ENCODE measurements around the gene OR8J1. TPM values are rescaled to one million over a fixed set of nuclear protein-coding genes. Genes with fewer than 3 reads are reported as not detected.
"Not testable (repeated sequence)": the region's sequence is repeated elsewhere in the genome, so short reads cannot be mapped to it uniquely, and the experiment has no call there.

The OR8J1 gene
- total RNA-seq (2014; rRNA removed; shearing (Covaris generic)) = not detected in 2 replicates
- not detected in 2 replicates for polyA plus RNA-seq (2015; cell fraction: cytosol; rRNA removed)
- not detected in 2 replicates for polyA plus RNA-seq (2015; cell fraction: nucleus; rRNA removed)

DNA sequence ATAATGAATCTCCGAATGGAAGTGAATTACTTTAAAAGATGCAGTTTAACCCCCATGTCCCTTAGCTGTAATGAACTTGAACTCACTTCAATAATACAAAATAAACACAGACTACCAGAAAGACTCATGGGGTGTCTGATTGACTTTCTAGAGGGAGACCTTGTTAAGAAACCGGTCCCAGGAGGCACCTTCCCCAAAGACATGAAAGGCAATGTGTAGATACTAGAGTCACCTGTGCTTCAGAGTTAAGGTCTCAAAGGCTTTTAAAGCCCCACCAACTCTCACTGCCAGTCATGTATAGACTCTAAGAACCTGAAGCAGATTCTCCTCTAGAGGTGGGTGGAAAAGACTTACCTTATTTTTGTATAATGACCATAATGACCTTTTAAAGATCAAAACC is at the start of gene OR8J1:
TSS of gene OR8J1 (plus strand) at position 301 of the 400 bp plus-strand sequence. CDS start 5,956 bp downstream, outside the sequence.
- DNase-seq (ENCODE audit: low read depth) = no peak

- DNase-seq (ENCODE audit: low read depth) = no peak
Measured at GRCh38 chr11:56307836-56308235, 46.3 kb upstream of the OR8J1 start.

GRCh38 chr11:56314844-56315243 is 39.2 kb upstream of the OR8J1 start, which contains the start of gene OR8K3:
TSS of gene OR8K3 (plus strand) at chr11:56315144. CDS start at chr11:56318307, 3,163 bp downstream.
- DNase-seq (ENCODE audit: low read depth) = no peak

- DNase-seq (ENCODE audit: low read depth) = peak; percentile 27
Measured at GRCh38 chr11:56331861-56332491, 22.1 kb upstream of the OR8J1 start.

GRCh38 chr11:56333156-56333555 is 20.9 kb upstream of the OR8J1 start:
- DNase-seq (ENCODE audit: low read depth) = no peak

GRCh38 chr11:56340289-56340688 is 13.8 kb upstream of the OR8J1 start:
- no peak for DNase-seq (ENCODE audit: low read depth)

GRCh38 chr11:56345739-56346138 is 8.4 kb upstream of the OR8J1 start, which contains the start of gene OR8K1:
TSS of gene OR8K1 (plus strand) at chr11:56346039. CDS start at chr11:56346039, 0 bp downstream.
- no peak for DNase-seq (ENCODE audit: low read depth)

DNA sequence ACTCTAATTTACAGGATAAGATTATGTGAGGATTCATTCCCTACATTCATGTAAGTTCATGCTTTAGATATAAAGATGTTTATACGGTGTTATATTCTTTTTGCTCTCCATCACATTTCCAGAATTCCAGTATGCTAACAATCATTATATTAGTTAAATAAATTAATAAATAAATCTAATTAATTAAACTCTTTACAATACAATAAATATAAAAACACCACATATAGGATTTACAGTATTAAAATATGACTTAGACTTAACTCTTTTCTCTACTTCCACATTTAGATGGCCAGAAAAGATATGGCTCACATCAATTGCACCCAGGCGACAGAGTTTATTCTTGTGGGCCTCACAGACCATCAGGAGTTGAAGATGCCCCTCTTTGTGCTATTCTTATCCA is 21.2 kb downstream of the OR8J1 start, which contains the start of gene OR8U1:
TSS of gene OR8U1 (plus strand) at position 301 of the 400 bp plus-strand sequence. CDS start at position 301, 0 bp downstream.
- DNase-seq (ENCODE audit: low read depth) = no peak

- DNase-seq (ENCODE audit: low read depth) = no peak
Measured at GRCh38 chr11:56380120-56380519, 26.0 kb downstream of the OR8J1 start.

DNA sequence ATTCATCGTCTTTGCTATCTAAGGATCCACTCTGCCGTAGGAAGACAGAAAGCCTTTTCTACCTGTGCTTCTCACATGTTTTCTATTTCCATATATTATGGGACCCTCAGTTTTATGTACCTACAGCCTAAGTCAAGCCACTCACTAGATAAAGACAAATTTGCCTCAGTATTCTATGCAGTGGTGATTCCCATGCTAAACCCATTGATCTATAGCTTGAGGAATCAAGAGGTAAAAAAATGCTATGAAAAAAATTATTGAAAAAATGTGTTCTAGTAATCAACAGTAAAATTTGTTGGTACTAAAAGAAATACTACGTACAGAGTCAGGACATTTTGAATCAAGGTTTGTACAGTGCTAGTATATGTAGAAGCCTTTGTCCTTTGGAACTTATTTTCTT is 40.3 kb downstream of the OR8J1 start:
- no peak for DNase-seq (ENCODE audit: low read depth)

DNA sequence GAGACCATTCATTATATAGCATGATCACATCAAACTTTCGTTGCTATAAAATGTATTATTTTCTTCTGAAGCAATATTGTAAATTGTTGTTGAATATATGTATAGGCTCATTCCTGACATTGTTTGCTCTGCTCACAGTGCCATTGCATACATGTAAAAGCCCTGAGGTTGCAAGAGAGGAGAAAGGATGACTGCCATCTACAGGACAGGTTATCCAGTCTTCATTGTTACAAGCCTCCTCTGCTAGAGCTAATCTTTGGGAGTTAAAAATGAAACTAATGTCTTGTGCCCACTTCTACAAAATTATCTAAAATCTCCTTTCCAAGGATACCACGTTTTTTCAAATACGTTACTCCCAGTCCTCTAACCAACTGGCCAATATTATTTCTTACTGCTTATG is 42.0 kb downstream of the OR8J1 start:
- DNase-seq (ENCODE audit: low read depth) = no peak

GRCh38 chr11:56401858-56402461 is 47.9 kb downstream of the OR8J1 start:
- DNase-seq (ENCODE audit: low read depth) = not testable (repeated sequence)

DNA sequence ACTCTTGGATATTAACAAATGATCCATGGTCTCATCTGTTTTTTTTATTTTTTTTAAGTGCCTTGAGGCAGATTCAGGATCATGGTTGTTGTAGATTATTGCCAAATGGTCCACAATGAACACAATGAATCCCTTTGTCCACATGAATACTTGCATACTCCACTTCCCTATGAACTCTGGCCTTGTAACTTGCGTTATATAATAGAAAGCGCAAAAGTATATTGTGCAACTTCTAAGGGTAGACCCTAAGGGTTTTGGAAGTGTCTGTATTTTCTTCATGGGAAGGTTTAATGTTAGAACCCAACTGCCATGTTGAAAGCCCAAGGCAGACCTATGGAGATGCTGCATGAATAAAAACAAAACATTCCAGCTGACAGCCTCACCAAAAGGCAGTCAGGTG is 50.3 kb downstream of the OR8J1 start:
- DNase-seq (ENCODE audit: low read depth) = no peak

DNA sequence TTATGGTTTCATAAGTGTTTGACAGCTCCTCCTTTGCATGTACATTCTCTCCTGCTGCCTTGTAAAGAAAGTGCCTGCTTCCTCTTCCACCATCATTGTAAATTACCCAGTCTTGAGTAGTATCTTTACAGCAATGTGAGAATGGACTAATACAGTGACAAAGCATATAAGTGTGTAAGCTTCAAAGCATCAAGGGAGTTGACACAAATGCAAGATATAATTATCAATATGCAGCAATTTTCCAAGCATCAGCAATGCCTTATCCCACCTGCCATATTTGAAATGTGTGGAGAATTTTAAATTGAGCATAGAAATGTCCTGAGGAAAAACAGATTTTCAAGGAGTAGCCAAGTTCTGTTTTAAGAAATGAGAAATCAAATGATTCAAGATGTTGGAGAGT is 56.7 kb downstream of the OR8J1 start:
- DNase-seq (ENCODE audit: low read depth) = no peak

Other genes with a start within 250 kb of the OR8J1 start
- not detected in 2 replicates for gene OR8H3, start 231.9 kb upstream of the OR8J1 start, total RNA-seq (2014; rRNA removed; shearing (Covaris generic))
- gene OR8J3, start 214.1 kb upstream of the OR8J1 start, total RNA-seq (2014; rRNA removed; shearing (Covaris generic)) = not detected in 2 replicates
- not detected in 2 replicates for gene OR8K5, start 194.0 kb upstream of the OR8J1 start, total RNA-seq (2014; rRNA removed; shearing (Covaris generic))
- gene OR5J2, start 177.7 kb upstream of the OR8J1 start, total RNA-seq (2014; rRNA removed; shearing (Covaris generic)) = not detected in 2 replicates
- gene OR5T2, start 120.0 kb upstream of the OR8J1 start, total RNA-seq (2014; rRNA removed; shearing (Covaris generic)) = not detected in 2 replicates
- not detected in 2 replicates for gene OR5T3, start 102.0 kb upstream of the OR8J1 start, total RNA-seq (2014; rRNA removed; shearing (Covaris generic))
- gene OR5T1, start 80.1 kb upstream of the OR8J1 start, total RNA-seq (2014; rRNA removed; shearing (Covaris generic)) = not detected in 2 replicates
- not detected in 2 replicates for gene OR8H1, start 62.0 kb upstream of the OR8J1 start, total RNA-seq (2014; rRNA removed; shearing (Covaris generic))
- not detected in 2 replicates for gene OR8K3, start 39.1 kb upstream of the OR8J1 start, total RNA-seq (2014; rRNA removed; shearing (Covaris generic))
- not detected in 2 replicates for gene OR8K1, start 8.3 kb upstream of the OR8J1 start, total RNA-seq (2014; rRNA removed; shearing (Covaris generic))
- not detected in 2 replicates for gene OR8U1, start 21.3 kb downstream of the OR8J1 start, total RNA-seq (2014; rRNA removed; shearing (Covaris generic))
- gene OR5AL1, start 58.4 kb downstream of the OR8J1 start, total RNA-seq (2014; rRNA removed; shearing (Covaris generic)) = not detected in 2 replicates
- gene OR5M3, start 119.1 kb downstream of the OR8J1 start, total RNA-seq (2014; rRNA removed; shearing (Covaris generic)) = not detected in 2 replicates
- gene OR5M8, start 137.1 kb downstream of the OR8J1 start, total RNA-seq (2014; rRNA removed; shearing (Covaris generic)) = not detected in 2 replicates
- gene OR5M11, start 189.0 kb downstream of the OR8J1 start, total RNA-seq (2014; rRNA removed; shearing (Covaris generic)) = not detected in 2 replicates
- gene OR5M10, start 223.4 kb downstream of the OR8J1 start, total RNA-seq (2014; rRNA removed; shearing (Covaris generic)) = not detected in 2 replicates

All from HT1080 (cell line).